H1 (cell line): ENCODE data around the gene DEFB108B. TPM values are rescaled to one million over a fixed set of nuclear protein-coding genes. Genes with fewer than 3 reads are reported as not detected.
"Not testable (repeated sequence)": the region's sequence is repeated elsewhere in the genome, so short reads cannot be mapped to it uniquely, and the experiment has no call there.

Experiments used
- CTCF ChIA-PET: fragments of 300-600 bp; sonication (Branson Sonifier 250); formaldehyde crosslinking; loops from one replicate; lab custom pipeline; 2021; ENCODE audit not compliant: partially characterized antibody; lab: Charles Lee
- POLR2A ChIA-PET: fragments of 300-600 bp; sonication (Branson Sonifier 250); formaldehyde crosslinking; loops from one replicate; lab custom pipeline; 2021; ENCODE audit warnings: inconsistent platforms; ENCODE audit not compliant: partially characterized antibody; lab: Charles Lee
- DNase-seq, 2 experiments: peaks; one replicate each; pipeline versions ENCODE4 v3.0.0 to v3.0.0-alpha.2; 2010 to 2022; ENCODE audit warnings: low spot score in 2 of 2, low read depth in 1 of 2, mixed read lengths in 1 of 2
- FAIRE-seq: peaks from 2 replicates; lab custom pipeline; 2011; peaks lifted over from hg19 to GRCh38; lab: Jason Lieb, UNC
- H2AFZ ChIP-seq: 2 replicates; pipeline ENCODE4 v1.8.1; 2012; ENCODE audit warnings: low read length, inconsistent platforms
- H2AK5ac ChIP-seq: 2 replicates; pipeline ENCODE4 v1.6.1; 2013; ENCODE audit warnings: low read depth, low read length
- H2BK120ac ChIP-seq: replicated peaks from 2 replicates; pipeline ENCODE3; 2013; ENCODE audit warnings: low read depth, low read length, inconsistent platforms
- H2BK12ac ChIP-seq: 2 replicates; pipeline ENCODE4 v1.6.1; 2013; ENCODE audit warnings: low read depth, low read length
- H2BK15ac ChIP-seq: 2 replicates; pipeline ENCODE4 v1.6.1; 2013; ENCODE audit warnings: low read length
- H2BK20ac ChIP-seq: 2 replicates; pipeline ENCODE4 v1.6.1; 2013; ENCODE audit warnings: low read length
- H2BK5ac ChIP-seq: 2 replicates; pipeline ENCODE4 v1.6.1; 2013; ENCODE audit warnings: low read depth, low read length
- H3K14ac ChIP-seq: 2 replicates; pipeline ENCODE4 v1.6.1; 2013; ENCODE audit warnings: inconsistent platforms; ENCODE audit not compliant: insufficient read length
- H3K18ac ChIP-seq: 2 replicates; pipeline ENCODE4 v1.6.1; 2013; ENCODE audit warnings: low read length; ENCODE audit errors: extremely low read depth
- H3K23ac ChIP-seq: 2 replicates; pipeline ENCODE4 v1.6.1; 2013; ENCODE audit warnings: inconsistent platforms; ENCODE audit not compliant: insufficient read length
- H3K23me2 ChIP-seq: 2 replicates; pipeline ENCODE4 v1.6.1; 2013; ENCODE audit warnings: low read depth, low read length
- H3K27ac ChIP-seq: 2 replicates; pipeline ENCODE4 v1.6.1; 2011; ENCODE audit warnings: low read depth, low read length, inconsistent platforms
- H3K27me3 ChIP-seq, 4 experiments: replicated peaks in 1 of 4; 1 replicate in 1 of 4; 2 replicates in 3 of 4; pipeline versions ENCODE4 v1.6.1 to v1.8.1; 2011 to 2013; ENCODE audit warnings: low read length in 3 of 4, mild to moderate bottlenecking in 3 of 4, inconsistent platforms in 2 of 4, mixed read lengths in 2 of 4, moderate library complexity in 1 of 4; ENCODE audit not compliant: control insufficient read depth in 3 of 4, insufficient read depth in 3 of 4; ENCODE audit errors: extremely low read depth in 1 of 4
- H3K36me3 ChIP-seq, 4 experiments: 2 replicates each; pipeline versions ENCODE4 v1.6.1 to v1.8.1; 2011 to 2013; ENCODE audit warnings: mild to moderate bottlenecking in 4 of 4, low read length in 3 of 4, moderate library complexity in 2 of 4, control low read depth in 1 of 4, inconsistent platforms in 1 of 4; ENCODE audit not compliant: insufficient read depth in 4 of 4, control insufficient read depth in 2 of 4
- H3K4ac ChIP-seq: replicated peaks from 2 replicates; pipeline ENCODE3; 2013; ENCODE audit warnings: low read length, low read depth, mixed read lengths, inconsistent platforms; ENCODE audit not compliant: insufficient read length
- H3K4me1 ChIP-seq, 4 experiments: replicated peaks in 1 of 4; 1 replicate in 1 of 4; 2 replicates in 3 of 4; pipeline versions ENCODE4 v1.6.1 to v1.8.1; 2011 to 2013; ENCODE audit warnings: low read length in 3 of 4, inconsistent platforms in 2 of 4, mixed read lengths in 1 of 4; ENCODE audit not compliant: insufficient read depth in 4 of 4, control insufficient read depth in 3 of 4
- H3K4me2 ChIP-seq, 2 experiments: 2 replicates each; pipeline versions ENCODE4 v1.6.1 to v1.8.1; 2011 to 2013; ENCODE audit warnings: low read depth in 2 of 2, low read length in 2 of 2, control low read depth in 1 of 2, inconsistent platforms in 1 of 2, mild to moderate bottlenecking in 1 of 2; ENCODE audit not compliant: insufficient read depth in 1 of 2
- H3K4me3 ChIP-seq, 4 experiments: fragments of 200-600, 300-600 bp in 1 of 4; sonication (generic), shearing (Covaris generic), sonication (Bioruptor Twin) in 1 of 4; 2 replicates each; pipeline versions ENCODE4 v1.5.1 to v1.8.1; 2011 to 2016; ENCODE audit warnings: low read length in 4 of 4, low read depth in 3 of 4, control low read depth in 2 of 4, inconsistent platforms in 2 of 4, mild to moderate bottlenecking in 2 of 4, mixed read lengths in 1 of 4, moderate library complexity in 1 of 4; ENCODE audit not compliant: insufficient read depth in 2 of 4; ENCODE audit errors: extremely low read depth in 1 of 4
- H3K56ac ChIP-seq: replicated peaks from 2 replicates; pipeline ENCODE3; 2013; ENCODE audit warnings: low read depth, mild to moderate bottlenecking, mixed read lengths, low read length, inconsistent platforms; ENCODE audit not compliant: insufficient read length
- H3K79me1 ChIP-seq: 2 replicates; pipeline ENCODE4 v1.6.1; 2013; ENCODE audit warnings: low read depth, low read length, control low read depth
- H3K79me2 ChIP-seq, 2 experiments: 2 replicates each; pipeline versions ENCODE4 v1.6.1 to v1.8.1; 2012 to 2013; ENCODE audit warnings: low read length in 2 of 2, mild to moderate bottlenecking in 2 of 2, inconsistent platforms in 1 of 2; ENCODE audit not compliant: insufficient read depth in 2 of 2, control insufficient read depth in 1 of 2
- H3K9ac ChIP-seq, 4 experiments: replicated peaks in 1 of 4; 1 replicate in 1 of 4; 2 replicates in 3 of 4; pipeline versions ENCODE4 v1.6.1 to v1.8.1; 2011 to 2013; ENCODE audit warnings: low read depth in 3 of 4, low read length in 3 of 4, control low read depth in 2 of 4, mild to moderate bottlenecking in 2 of 4, moderate library complexity in 2 of 4, inconsistent platforms in 1 of 4; ENCODE audit errors: extremely low read depth in 1 of 4
- H3K9me3 ChIP-seq, 2 experiments: 2 replicates each; pipeline versions ENCODE4 v1.6.1 to v1.8.1; 2012 to 2013; ENCODE audit warnings: mild to moderate bottlenecking in 2 of 2, moderate library complexity in 2 of 2, control low read depth in 1 of 2, inconsistent platforms in 1 of 2, low read depth in 1 of 2, low read length in 1 of 2, mixed read lengths in 1 of 2; ENCODE audit not compliant: insufficient read depth in 2 of 2
- H4K20me1 ChIP-seq, 2 experiments: replicated peaks in 1 of 2; 2 replicates each; pipeline versions ENCODE3 to v1.8.1; 2011 to 2013; ENCODE audit warnings: inconsistent platforms in 2 of 2, low read length in 2 of 2, mild to moderate bottlenecking in 1 of 2; ENCODE audit not compliant: insufficient read depth in 2 of 2, control insufficient read depth in 1 of 2
- H4K5ac ChIP-seq: 2 replicates; pipeline ENCODE4 v1.6.1; 2013; ENCODE audit warnings: low read length, low read depth, mixed read lengths, inconsistent platforms; ENCODE audit not compliant: insufficient read length
- H4K8ac ChIP-seq: 2 replicates; pipeline ENCODE4 v1.8.0; 2013; ENCODE audit warnings: mild to moderate bottlenecking, moderate library complexity, low read length, inconsistent platforms; ENCODE audit not compliant: insufficient read depth; ENCODE audit errors: extremely low read depth
- H4K91ac ChIP-seq: replicated peaks from 2 replicates; pipeline ENCODE3; 2013; ENCODE audit warnings: low read length, mixed read lengths, inconsistent platforms; ENCODE audit not compliant: insufficient read length
- WGBS, 2 experiments: shearing (Covaris generic) in 1 of 2; methylation state at CpG; one replicate each; pipeline versions ENCODE4 v1.1.6 to v1.1.7; 2013 to 2015; ENCODE audit warnings: low lambda C conversion rate in 2 of 2, mixed read lengths in 2 of 2, inconsistent platforms in 1 of 2, low coverage in 1 of 2, missing lambda C conversion rate in 1 of 2; ENCODE audit not compliant: insufficient replicate concordance in 2 of 2, insufficient coverage in 1 of 2, insufficient read length in 1 of 2; ENCODE audit errors: extremely low coverage in 1 of 2, missing lambda C conversion rate in 1 of 2; 5-methylcytosine and 5-hydroxymethylcytosine counted together
- polyA plus RNA-seq, 7 experiments: library from polyadenylated mRNA; depleted of rRNA in 3 of 7; stranded (reverse) in 5 of 7; unstranded in 2 of 7; fragments of >200 nt in 5 of 7; fragments of 200-250 nt in 2 of 7; gene quantifications; 1 replicate in 5 of 7; 2 replicates in 1 of 7; 4 replicates in 1 of 7; pipeline versions ENCODE4 v1.2.1 to v1.2.3, GENCODE V29; 2011 to 2013; ENCODE audit warnings: missing spikeins in 2 of 7, mixed read lengths in 2 of 7
- total RNA-seq: library from RNA; stranded (reverse); fragmentation: NEBNext Ultra II Directional; extraction: Animal tissue kit (Norgen Biotek cat#: 25700); gene quantifications from 2 replicates; pipeline ENCODE4 v1.2.1, GENCODE V29; 2021

The DEFB108B gene
- total and polyA plus RNA-seq, 2 of the 8 experiments (the other 6 are each of a cell fraction or from before 2014, with no cell fraction given), result not detected

DNA sequence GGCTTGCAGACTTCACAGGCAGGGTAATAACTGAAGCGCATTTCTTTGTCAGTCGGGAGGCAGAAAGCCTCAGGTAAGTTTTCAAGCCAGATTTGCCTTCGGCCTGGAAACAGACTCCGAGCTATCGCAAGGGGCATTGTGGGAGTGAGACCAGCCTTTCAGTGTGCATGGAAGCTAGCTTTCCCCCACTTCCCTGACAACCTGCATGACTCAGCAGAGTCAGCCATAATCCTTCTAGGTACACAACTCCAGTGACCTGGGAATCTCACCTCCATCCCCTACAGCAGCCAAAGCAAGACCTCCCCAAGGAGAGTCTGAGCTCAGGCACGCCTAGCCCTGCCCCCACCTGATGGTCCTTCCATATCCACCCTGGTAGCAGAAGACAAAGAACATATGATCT lies 9.7 kb downstream of the DEFB108B start:
- 86% methylated on average over 6 of the region's 6 CpGs; no CpG with 5 or more reads in 1 of the 2 experiments for WGBS, 2 experiments

DNA sequence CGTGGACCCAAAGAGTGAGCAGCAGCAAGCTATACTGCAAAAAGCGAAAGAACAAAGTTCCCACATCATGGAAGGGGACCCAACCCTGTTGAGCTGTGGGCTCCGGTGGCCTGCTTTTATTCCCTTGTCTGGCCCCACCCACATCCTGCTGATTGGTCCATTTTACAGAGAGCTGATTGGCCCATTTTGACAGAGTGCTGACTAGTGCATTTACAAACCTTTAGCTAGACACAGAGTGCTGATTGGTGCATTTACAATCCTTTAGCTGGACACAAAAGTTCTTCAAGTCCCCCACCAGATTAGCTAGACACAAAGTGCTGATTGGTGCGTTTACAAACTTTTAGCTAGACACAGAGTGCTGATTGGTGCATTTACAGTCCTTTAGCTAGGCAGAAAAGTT lies 10.4 kb downstream of the DEFB108B start:
- FAIRE-seq, H3K9me3 ChIP-seq, H2AK5ac ChIP-seq, H3K23me2 ChIP-seq, H3K79me2 ChIP-seq, H2AFZ ChIP-seq, H3K27me3 ChIP-seq, H4K91ac ChIP-seq, H3K4me1 ChIP-seq, H3K79me1 ChIP-seq, H3K9ac ChIP-seq, H4K5ac ChIP-seq, H3K56ac ChIP-seq, H3K4me3 ChIP-seq, H3K14ac ChIP-seq, H2BK20ac ChIP-seq, POLR2A ChIA-PET, H3K18ac ChIP-seq, DNase-seq, H2BK120ac ChIP-seq, H3K4ac ChIP-seq, H2BK15ac ChIP-seq, H3K23ac ChIP-seq, H4K20me1 ChIP-seq, H2BK12ac ChIP-seq, H3K27ac ChIP-seq, H2BK5ac ChIP-seq, H3K4me2 ChIP-seq, H3K36me3 ChIP-seq: not testable (repeated sequence)
- CTCF ChIA-PET, result interaction anchor here (1.3 kb wide), 1 partner anchor 9 kb away, joined by 3 read pairs; no protein-coding TSS in a partner anchor
- 91% methylated on average over 4 of the region's 4 CpGs; no CpG with 5 or more reads in 1 of the 2 experiments for WGBS, 2 experiments
- H4K8ac ChIP-seq, result peak overlapping the region; percentile 62

More for the DNA sequence above, 9.7 kb downstream of the DEFB108B start:
- FAIRE-seq, H3K36me3 ChIP-seq, H3K18ac ChIP-seq, H3K4me3 ChIP-seq, H3K79me1 ChIP-seq, H2AK5ac ChIP-seq, H4K20me1 ChIP-seq, H3K23ac ChIP-seq, DNase-seq, H3K79me2 ChIP-seq, H3K4me2 ChIP-seq, H4K8ac ChIP-seq, H3K27me3 ChIP-seq, H3K4ac ChIP-seq, H3K56ac ChIP-seq, H2BK15ac ChIP-seq, H3K23me2 ChIP-seq, H2BK120ac ChIP-seq, H3K9me3 ChIP-seq, H3K27ac ChIP-seq, H3K14ac ChIP-seq, H4K5ac ChIP-seq, H2BK5ac ChIP-seq, H2BK20ac ChIP-seq, H3K9ac ChIP-seq, H4K91ac ChIP-seq, H3K4me1 ChIP-seq: not testable (repeated sequence)
- POLR2A ChIA-PET, result interaction anchor here (0.6 kb wide), 1 partner anchor 10 kb away, joined by 6 read pairs; no protein-coding TSS in a partner anchor
- CTCF ChIA-PET, result interaction anchor here (1.3 kb wide), 1 partner anchor 9 kb away, joined by 3 read pairs; no protein-coding TSS in a partner anchor
- 0 out of 2 replicates have a peak overlapping the region, but pooled peaks have one; percentile 58 for H2AFZ ChIP-seq
- H2BK12ac ChIP-seq, result 0 out of 2 replicates have a peak overlapping the region, but pooled peaks have one; percentile 17
